Smooth muscle cell (in vitro differentiated cells): ENCODE measurements around the gene SETD6. TPM values are rescaled to one million over a fixed set of nuclear protein-coding genes. Genes with fewer than 3 reads are reported as not detected.
A peak's percentile ranks its signal among the peaks of the same experiment; 100 is the strongest.

Experiments used
- DNase-seq: peaks from one replicate; lab custom pipeline; 2025; ENCODE audit not compliant: unreplicated experiment; lab: John Stamatoyannopoulos, UW
- H2AFZ ChIP-seq: fragments of 200-600 bp; sonication (generic); 2 replicates; pipeline ENCODE4 v1.6.0; 2016; ENCODE audit warnings: antibody characterized with exemption, low read depth, mild to moderate bottlenecking
- H3F3A ChIP-seq: fragments of 200-600 bp; sonication (generic); 2 replicates; pipeline ENCODE4 v1.6.0; 2017; ENCODE audit warnings: antibody characterized with exemption, low read depth
- H3K27ac ChIP-seq: fragments of 200-600 bp; sonication (generic); 2 replicates; pipeline ENCODE4 v1.5.1; 2016; ENCODE audit warnings: low read depth, mild to moderate bottlenecking
- H3K27me3 ChIP-seq: fragments of 200-600 bp; sonication (generic); 2 replicates; pipeline ENCODE4 v1.6.1; 2016; ENCODE audit warnings: low read depth, mild to moderate bottlenecking
- H3K36me3 ChIP-seq: fragments of 200-600 bp; sonication (generic); 2 replicates; pipeline ENCODE4 v1.5.1; 2016; ENCODE audit warnings: low read depth
- H3K4me1 ChIP-seq: fragments of 200-600 bp; sonication (generic); 2 replicates; pipeline ENCODE4 v1.5.1; 2016; ENCODE audit warnings: low read depth
- H3K4me2 ChIP-seq: fragments of 200-600 bp; sonication (generic); 2 replicates; pipeline ENCODE4 v1.6.0; 2016; ENCODE audit warnings: mild to moderate bottlenecking
- H3K4me3 ChIP-seq: fragments of 200-600 bp; sonication (generic); 2 replicates; pipeline ENCODE4 v1.5.1; 2016; ENCODE audit warnings: mild to moderate bottlenecking
- H3K79me2 ChIP-seq: fragments of 200-600 bp; sonication (generic); 2 replicates; pipeline ENCODE4 v1.6.0; 2016; ENCODE audit warnings: low read depth, mild to moderate bottlenecking
- H3K9ac ChIP-seq: fragments of 200-600 bp; sonication (generic); 2 replicates; pipeline ENCODE4 v1.6.0; 2016; ENCODE audit warnings: low read depth
- H3K9me3 ChIP-seq: fragments of 200-600 bp; sonication (generic); replicated peaks from 2 replicates; pipeline ENCODE4 v1.5.1; 2016; ENCODE audit warnings: low read depth
- H4K20me1 ChIP-seq: fragments of 200-600 bp; sonication (generic); 2 replicates; pipeline ENCODE4 v1.6.0; 2016; ENCODE audit warnings: low read depth
- CTCF ChIP-seq: fragments of 200-600 bp; sonication (generic); IDR thresholded peaks from 2 replicates; pipeline ENCODE4 v1.5.1; 2017; ENCODE audit warnings: borderline replicate concordance, mild to moderate bottlenecking, antibody characterized with exemption; ENCODE audit not compliant: insufficient read depth, poor library complexity, severe bottlenecking
- WGBS: methylation state at CpG from one replicate; pipeline ENCODE4 v1.1.7; 2016; ENCODE audit warnings: low lambda C conversion rate; 5-methylcytosine and 5-hydroxymethylcytosine counted together
- polyA plus RNA-seq: library from polyadenylated mRNA; unstranded; fragments of >200 nt; fragmentation: Nextera tagmentation; extraction: Ambion mirVana; gene quantifications from 2 replicates; pipeline ENCODE4 v1.2.1, GENCODE V29; 2016
- total RNA-seq: library from RNA; depleted of rRNA; stranded (reverse); fragments of >200 nt; gene quantifications from 2 replicates; pipeline ENCODE4 v1.2.3, GENCODE V29; 2014

SETD6 gene
- total and polyA plus RNA-seq, 2 experiments from 2014 or later = 6.8 to 8.4 TPM

DNA sequence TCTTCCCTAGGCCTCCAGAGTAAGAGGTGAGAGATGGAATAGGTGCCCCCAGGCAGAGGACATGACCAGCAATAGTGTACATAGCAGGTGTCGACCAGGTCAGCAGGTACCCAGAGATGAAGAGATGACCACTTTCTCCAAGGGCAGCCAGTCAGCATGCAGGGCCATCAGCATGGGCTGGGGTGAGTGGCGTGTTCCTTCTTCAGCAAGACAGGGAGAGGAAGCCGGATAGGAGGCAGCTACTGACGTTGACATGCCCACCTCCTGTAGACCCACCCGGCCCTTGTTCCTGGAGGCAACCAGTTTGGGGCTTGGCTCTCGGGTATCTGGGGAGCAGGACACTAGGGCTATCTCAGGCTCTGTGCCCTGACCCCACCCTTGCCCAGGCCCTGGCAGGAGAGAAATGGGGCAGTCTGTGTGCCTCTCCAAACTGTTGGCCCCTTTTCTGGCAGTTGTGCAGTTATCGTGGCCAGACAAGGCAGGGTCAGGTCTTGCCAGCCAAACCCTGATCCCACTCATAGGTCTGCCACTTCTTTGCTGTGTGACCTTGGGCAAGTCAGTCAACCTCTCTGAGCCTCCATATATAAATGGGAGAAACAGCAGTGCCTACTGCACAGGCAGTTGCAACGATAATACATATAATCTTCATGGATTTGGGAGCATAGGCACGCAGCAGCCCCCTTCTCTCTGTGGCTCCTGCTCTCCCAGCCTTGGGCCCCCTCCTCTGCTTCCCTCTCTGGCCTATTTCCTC lies 16.8 kb upstream of the SETD6 start:
- H3K9me3 ChIP-seq = no peaks in the 10 kb centered on the region
- no peaks in the 10 kb centered on the region for H3K27me3 ChIP-seq
- WGBS = 85% methylated on average over 9 of the region's 9 CpGs
- no peaks in the 10 kb centered on the region for H4K20me1 ChIP-seq
- DNase-seq = no peak
- H3K9ac ChIP-seq = no peak overlapping the region
- no peak overlapping the region for H2AFZ ChIP-seq
- H3K27ac ChIP-seq = no peak overlapping the region
- no peaks in the 10 kb centered on the region for H3K79me2 ChIP-seq
- H3K4me2 ChIP-seq = no peak overlapping the region
- no peak overlapping the region for H3K4me3 ChIP-seq
- peaks cover 16% of the 10 kb centered on the region for H3K4me1 ChIP-seq
- H3K36me3 ChIP-seq = no peaks in the 10 kb centered on the region
- TF ChIP-seq CTCF = no peak
- H3F3A ChIP-seq = no peaks in the 10 kb centered on the region

- Histone ChIP-seq H3K36me3 (no peaks in the 10 kb centered on the region), H3K27ac (no peak overlapping the region), H3K4me2 (no peak overlapping the region), H3K79me2 (no peaks in the 10 kb centered on the region), H3F3A (no peaks in the 10 kb centered on the region), H3K4me3 (no peak overlapping the region), H2AFZ (no peak overlapping the region), H3K27me3 (no peaks in the 10 kb centered on the region), H3K4me1 (peaks cover 16% of the 10 kb centered on the region), H3K9ac (no peak overlapping the region), H3K9me3 (no peaks in the 10 kb centered on the region), H4K20me1 (no peaks in the 10 kb centered on the region)
- DNase-seq = no peak
- no peak for TF ChIP-seq CTCF
- WGBS = 86% methylated on average over 10 of the region's 10 CpGs
These were observed 16.2 kb upstream of the SETD6 start for GRCh38 chr16:58499092-58499511.

- no peak within 1 kb of the TSS for H3K27ac ChIP-seq
- no peaks in the 10 kb centered on the region for H3K27me3 ChIP-seq
- no peaks in the 10 kb centered on the region for H3K79me2 ChIP-seq
- no peaks in the 10 kb centered on the region for H3K36me3 ChIP-seq
- WGBS = 34% methylated on average over 24 of the region's 24 CpGs
- H3K4me2 ChIP-seq = peak within 1 kb of the TSS; percentile 91
- H3F3A ChIP-seq = no peaks in the 10 kb centered on the region
- no peaks in the 10 kb centered on the region for H4K20me1 ChIP-seq
- no peak for TF ChIP-seq CTCF
- peaks cover 16% of the 10 kb centered on the region for H3K4me1 ChIP-seq
- H2AFZ ChIP-seq = no peak within 1 kb of the TSS
- H3K9ac ChIP-seq = peak within 1 kb of the TSS; percentile 72
- H3K9me3 ChIP-seq = no peaks in the 10 kb centered on the region
- DNase-seq = no peak
- peak within 1 kb of the TSS; percentile 63 for H3K4me3 ChIP-seq
These were observed 15.5 kb upstream of the SETD6 start, which contains the start of gene NDRG4 for GRCh38 chr16:58499615-58500351. TSS of gene NDRG4 (plus strand) at chr16:58500143. CDS start at chr16:58500249, 106 bp downstream.
